ENCODE results near the gene PRELID1.

PRELID1 gene

DNA sequence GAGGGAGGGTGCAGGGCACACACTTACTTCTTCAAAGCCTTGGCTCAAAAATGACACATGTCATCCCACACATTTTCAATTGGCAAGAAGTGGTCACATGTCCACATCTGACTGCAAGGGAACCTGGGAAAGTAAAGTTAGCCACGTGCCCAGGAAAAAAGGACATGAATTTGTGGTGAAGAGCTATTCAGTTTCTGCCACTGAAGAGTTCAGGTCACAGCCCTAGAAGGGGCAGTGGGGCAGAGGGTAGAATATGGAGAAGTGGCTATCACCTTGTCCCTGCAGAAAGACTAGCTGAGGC is 52.2 kb downstream of the PRELID1 start:
- DNase-seq (ENCODE audit: low read depth in 2 of 3, low spot score in 2 of 3) = no peak

Measured in activated CD8-positive, alpha-beta memory T cell treated with anti-CD3 and anti-CD28 coated beads for 48 hours (primary cell).